ENCODE data around the gene APOBEC3B.
"Not testable (repeated sequence)": the region's sequence is repeated elsewhere in the genome, so short reads cannot be mapped to it uniquely, and the experiment has no call there.

The APOBEC3B gene

GRCh38 chr22:38981992-38982927, at the start of gene APOBEC3B:
TSS of gene APOBEC3B (plus strand) at chr22:38982347. CDS start at chr22:38982454, 107 bp downstream.
- DNase-seq, result peak; percentile 78 to 86

- DNase-seq, result no peak
Measured at GRCh38 chr22:38935023-38935422, 47.1 kb upstream of the APOBEC3B start.

GRCh38 chr22:38935616-38936015, 46.5 kb upstream of the APOBEC3B start:
- no peak for DNase-seq

GRCh38 chr22:38936562-38936961, 45.6 kb upstream of the APOBEC3B start:
- no peak for DNase-seq

- DNase-seq, result no peak
Measured at GRCh38 chr22:38937036-38937435, 45.1 kb upstream of the APOBEC3B start.

- no peak for DNase-seq
Measured at GRCh38 chr22:38937541-38937940, 44.6 kb upstream of the APOBEC3B start.

- DNase-seq, result no peak
Measured at GRCh38 chr22:38938221-38938620, 43.9 kb upstream of the APOBEC3B start.

GRCh38 chr22:38938925-38939324, 43.2 kb upstream of the APOBEC3B start:
- no peak for DNase-seq

- no peak for DNase-seq
Measured at GRCh38 chr22:38940811-38941384, 41.2 kb upstream of the APOBEC3B start.

GRCh38 chr22:38941488-38941987, 40.6 kb upstream of the APOBEC3B start:
- DNase-seq, result peak; percentile 29 to 77

- no peak for DNase-seq
Measured at GRCh38 chr22:38942702-38943101, 39.4 kb upstream of the APOBEC3B start.

GRCh38 chr22:38943201-38943600, 38.9 kb upstream of the APOBEC3B start:
- peak in 1 of 2 donors; percentile 22 for DNase-seq

- no peak for DNase-seq
Measured at GRCh38 chr22:38943882-38944281, 38.3 kb upstream of the APOBEC3B start.

GRCh38 chr22:38944653-38945052, 37.5 kb upstream of the APOBEC3B start:
- no peak for DNase-seq

GRCh38 chr22:38945706-38946338, 36.3 kb upstream of the APOBEC3B start:
- DNase-seq, result not testable (repeated sequence)

- DNase-seq, result no peak
Measured at GRCh38 chr22:38946771-38947170, 35.4 kb upstream of the APOBEC3B start.

- DNase-seq, result peak in 1 of 2 donors; percentile 67
Measured at GRCh38 chr22:38947321-38948140, 34.6 kb upstream of the APOBEC3B start.

GRCh38 chr22:38948181-38948940, 33.8 kb upstream of the APOBEC3B start:
- no peak for DNase-seq

GRCh38 chr22:38949889-38950405, 32.2 kb upstream of the APOBEC3B start:
- DNase-seq, result no peak

- no peak for DNase-seq
Measured at GRCh38 chr22:38950527-38951295, 31.4 kb upstream of the APOBEC3B start.

GRCh38 chr22:38951734-38952133, 30.4 kb upstream of the APOBEC3B start:
- peak in 1 of 2 donors; percentile 23 for DNase-seq

Measured in CD4-positive, alpha-beta T cell treated with Interleukin-1 beta for 1 hour (primary cell).